GM12874 (cell line): ENCODE data around the gene MCL1.

Experiments used
- CTCF ChIP-seq: IDR thresholded peaks from 2 replicates; pipeline ENCODE4 v1.5.1; 2011; ENCODE audit warnings: low read depth, mild to moderate bottlenecking, control low read depth, low read length, moderate library complexity; ENCODE audit not compliant: insufficient read depth

Gene MCL1

GRCh38 chr1:150619576-150620509 lies 40.4 kb upstream of the MCL1 start:
- TF ChIP-seq CTCF = no peak

GRCh38 chr1:150615346-150616201 lies 36.2 kb upstream of the MCL1 start:
- no peak for TF ChIP-seq CTCF

- no peak for TF ChIP-seq CTCF
Measured at GRCh38 chr1:150613061-150613920, 33.9 kb upstream of the MCL1 start.

- TF ChIP-seq CTCF = no peak
Measured at GRCh38 chr1:150612014-150612345, 32.6 kb upstream of the MCL1 start.

GRCh38 chr1:150610576-150610975 lies 31.2 kb upstream of the MCL1 start:
- no peak for TF ChIP-seq CTCF

GRCh38 chr1:150609732-150610131 lies 30.3 kb upstream of the MCL1 start:
- TF ChIP-seq CTCF = no peak
